ENCODE data around the gene ZNF836. TPM values are rescaled to one million over a fixed set of nuclear protein-coding genes. Genes with fewer than 3 reads are reported as not detected.

Gene ZNF836
- total RNA-seq, 4 donors from 2014 or later, result 5.6 to 17.8 (median 8.7) TPM

DNA sequence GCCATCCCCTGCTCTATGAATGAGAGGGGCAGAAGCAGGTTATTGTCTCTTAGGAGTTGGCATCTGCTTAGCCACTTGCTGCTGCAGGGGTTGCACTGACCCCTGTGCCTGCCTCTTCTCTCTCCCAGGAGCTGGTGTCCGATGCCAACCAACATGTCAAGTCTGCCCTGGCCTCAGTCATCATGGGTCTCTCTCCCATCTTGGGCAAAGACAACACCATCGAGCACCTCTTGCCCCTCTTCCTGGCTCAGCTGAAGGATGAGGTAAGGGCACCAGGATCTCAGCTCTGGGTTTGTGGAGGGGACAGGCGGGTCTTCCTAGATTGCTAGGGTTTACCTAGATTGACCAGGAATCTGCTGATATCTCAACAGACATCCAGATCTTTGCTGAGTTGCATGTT, 45.0 kb upstream of the ZNF836 start:
- no peak overlapping the region for H3K4me3 ChIP-seq
- intact Hi-C loops (cut with DNase I; ENCODE audit: low total_unique reads) (no loop called here), in situ Hi-C loops (cut with MboI; ENCODE audit: low pct_ligation_motif_present in 1 of 4, low pct_unique_long_range_greater_than_20kb in 1 of 4, low sequenced_read_pairs in 3 of 4) (no loop called here)
- no peak overlapping the region for H3K27ac ChIP-seq
- WGBS, 2 donors (ENCODE audit: low coverage in 1 of 2), result 88 to 100% methylated on average over 2 to 3 of the region's 3 CpGs
- TF ChIP-seq EP300 (IDR thresholded peaks at IDR 0.05; ENCODE audit: low read depth), result no peak
- TF ChIP-seq POLR2AphosphoS5 (IDR thresholded peaks at IDR 0.05), result no peak
- TF ChIP-seq, protein P1, sequence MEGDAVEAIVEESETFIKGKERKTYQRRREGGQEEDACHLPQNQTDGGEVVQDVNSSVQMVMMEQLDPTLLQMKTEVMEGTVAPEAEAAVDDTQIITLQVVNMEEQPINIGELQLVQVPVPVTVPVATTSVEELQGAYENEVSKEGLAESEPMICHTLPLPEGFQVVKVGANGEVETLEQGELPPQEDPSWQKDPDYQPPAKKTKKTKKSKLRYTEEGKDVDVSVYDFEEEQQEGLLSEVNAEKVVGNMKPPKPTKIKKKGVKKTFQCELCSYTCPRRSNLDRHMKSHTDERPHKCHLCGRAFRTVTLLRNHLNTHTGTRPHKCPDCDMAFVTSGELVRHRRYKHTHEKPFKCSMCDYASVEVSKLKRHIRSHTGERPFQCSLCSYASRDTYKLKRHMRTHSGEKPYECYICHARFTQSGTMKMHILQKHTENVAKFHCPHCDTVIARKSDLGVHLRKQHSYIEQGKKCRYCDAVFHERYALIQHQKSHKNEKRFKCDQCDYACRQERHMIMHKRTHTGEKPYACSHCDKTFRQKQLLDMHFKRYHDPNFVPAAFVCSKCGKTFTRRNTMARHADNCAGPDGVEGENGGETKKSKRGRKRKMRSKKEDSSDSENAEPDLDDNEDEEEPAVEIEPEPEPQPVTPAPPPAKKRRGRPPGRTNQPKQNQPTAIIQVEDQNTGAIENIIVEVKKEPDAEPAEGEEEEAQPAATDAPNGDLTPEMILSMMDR (IDR thresholded peaks at IDR 0.05), result no peak
- TF ChIP-seq POLR2A (IDR thresholded peaks at IDR 0.05), result no peak
- DNase-seq, result no peak
- no peaks in the 10 kb centered on the region for H3K27me3 ChIP-seq
- no peaks in the 10 kb centered on the region for H3K9me3 ChIP-seq
- H3K4me1 ChIP-seq, result no peaks in the 10 kb centered on the region
- H3K36me3 ChIP-seq, result peaks cover 0 to 99% (median 50%) of the 10 kb centered on the region in 4 donors

DNA sequence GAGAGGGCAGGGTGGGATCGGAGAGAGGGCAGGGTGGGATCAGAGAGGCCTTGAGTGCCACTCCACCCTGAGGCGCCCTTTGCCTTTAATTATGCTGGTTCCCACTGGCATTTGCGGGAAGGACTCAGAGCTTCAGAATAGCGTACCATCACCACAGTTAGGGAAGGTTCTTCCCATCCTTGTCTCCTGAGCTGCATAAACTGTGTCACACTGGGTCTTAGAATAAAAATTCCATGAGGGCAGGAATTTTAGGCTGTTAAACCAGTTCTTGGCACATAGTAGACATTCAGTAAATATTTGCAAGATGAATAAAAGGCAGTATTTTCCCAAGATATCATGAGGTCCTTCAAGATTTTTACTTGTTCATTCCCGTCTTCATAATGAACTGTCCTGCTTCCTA, 42.8 kb upstream of the ZNF836 start:
- 94 to 100% methylated on average over 5 of the region's 5 CpGs for WGBS, 2 donors (ENCODE audit: low coverage in 1 of 2)
- no peak overlapping the region for H3K4me3 ChIP-seq
- H3K27me3 ChIP-seq, result no peaks in the 10 kb centered on the region
- in situ Hi-C loops (cut with MboI; ENCODE audit: low pct_ligation_motif_present in 1 of 4, low pct_unique_long_range_greater_than_20kb in 1 of 4, low sequenced_read_pairs in 3 of 4), result no loop called here
- DNase-seq, result no peak
- H3K9me3 ChIP-seq, result no peaks in the 10 kb centered on the region
- H3K36me3 ChIP-seq, result peaks cover 0 to 86% (median 43%) of the 10 kb centered on the region in 4 donors
- intact Hi-C loops (cut with DNase I; ENCODE audit: low total_unique reads), result no loop called here
- H3K4me1 ChIP-seq, result no peaks in the 10 kb centered on the region
- TF ChIP-seq POLR2A (IDR thresholded peaks at IDR 0.05) (no peak), POLR2AphosphoS5 (IDR thresholded peaks at IDR 0.05) (no peak), EP300 (IDR thresholded peaks at IDR 0.05; ENCODE audit: low read depth) (no peak)
- TF ChIP-seq, protein P1 (IDR thresholded peaks at IDR 0.05), result no peak
- H3K27ac ChIP-seq, result no peak overlapping the region

DNA sequence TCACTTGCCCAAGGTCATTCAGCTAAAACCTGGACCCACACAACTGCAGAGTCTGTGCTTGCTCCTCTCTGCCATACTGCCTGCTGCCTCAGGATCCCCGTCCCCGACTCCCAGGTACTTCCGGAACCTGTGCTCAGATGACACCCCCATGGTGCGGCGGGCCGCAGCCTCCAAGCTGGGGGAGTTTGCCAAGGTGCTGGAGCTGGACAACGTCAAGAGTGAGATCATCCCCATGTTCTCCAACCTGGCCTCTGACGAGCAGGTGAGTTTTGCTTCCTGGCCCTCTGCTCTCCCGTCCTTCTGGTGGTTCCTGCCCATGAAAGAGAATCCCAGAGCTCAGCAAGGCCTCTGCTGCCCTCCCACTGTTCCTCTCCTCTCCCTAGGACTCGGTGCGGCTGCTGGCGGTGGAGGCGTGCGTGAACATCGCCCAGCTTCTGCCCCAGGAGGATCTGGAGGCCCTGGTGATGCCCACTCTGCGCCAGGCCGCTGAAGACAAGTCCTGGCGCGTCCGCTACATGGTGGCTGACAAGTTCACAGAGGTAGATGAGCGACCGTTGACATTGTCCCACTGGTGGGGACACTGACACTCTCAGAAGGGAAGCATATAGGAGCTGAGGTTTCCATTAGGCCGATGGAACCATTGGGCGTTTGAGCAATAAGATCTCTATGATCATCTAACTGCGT, 41.3 kb upstream of the ZNF836 start:
- in situ Hi-C loops (cut with MboI; ENCODE audit: low pct_ligation_motif_present in 1 of 4, low pct_unique_long_range_greater_than_20kb in 1 of 4, low sequenced_read_pairs in 3 of 4) (no loop called here), intact Hi-C loops (cut with DNase I; ENCODE audit: low total_unique reads) (no loop called here)
- peaks cover 0 to 78% (median 37%) of the 10 kb centered on the region in 4 donors for H3K36me3 ChIP-seq

DNA sequence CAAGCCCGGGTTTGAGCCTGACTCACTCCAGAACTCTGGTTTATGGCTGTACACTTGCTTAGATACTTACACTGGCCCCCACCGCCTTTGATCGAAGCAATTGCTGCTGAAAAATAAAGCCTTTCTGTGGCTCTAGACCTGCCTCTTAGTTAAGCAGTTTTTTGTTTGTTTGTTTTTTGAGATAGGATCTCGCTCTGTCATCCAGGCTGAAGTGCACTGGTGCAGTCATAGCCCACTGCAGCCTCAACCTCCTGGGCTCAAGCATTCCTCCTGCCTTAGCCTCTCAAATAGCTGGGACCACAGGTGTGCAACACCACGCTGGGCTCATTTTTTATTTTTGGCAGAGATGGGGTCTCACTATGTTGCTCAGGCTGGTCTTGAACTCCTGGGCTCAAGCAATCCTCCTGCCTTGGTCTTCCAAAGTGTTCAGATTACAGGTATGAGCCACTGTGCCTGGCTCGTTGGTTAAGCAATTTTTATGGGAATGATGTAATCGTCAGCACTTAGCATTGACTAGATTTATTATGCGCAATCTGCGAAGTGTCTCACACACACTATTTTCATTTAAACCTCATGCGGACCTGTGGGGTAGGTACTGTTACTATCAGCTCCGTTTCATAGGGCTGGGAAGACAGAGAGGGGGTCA, 40.6 kb upstream of the ZNF836 start:
- in situ Hi-C loops (cut with MboI; ENCODE audit: low pct_ligation_motif_present in 1 of 4, low pct_unique_long_range_greater_than_20kb in 1 of 4, low sequenced_read_pairs in 3 of 4), result no loop called here
- intact Hi-C loops (cut with DNase I; ENCODE audit: low total_unique reads), result no loop called here
- Histone ChIP-seq H3K27ac (no peak overlapping the region), H3K36me3 (peaks cover 0 to 74% (median 37%) of the 10 kb centered on the region in 4 donors), H3K9me3 (no peaks in the 10 kb centered on the region), H3K4me1 (no peaks in the 10 kb centered on the region), H3K4me3 (no peak overlapping the region), H3K27me3 (no peaks in the 10 kb centered on the region)
- no peak for DNase-seq
- 85 to 97% methylated on average over 10 to 11 of the region's 11 CpGs for WGBS, 2 donors (ENCODE audit: low coverage in 1 of 2)
- TF ChIP-seq EP300 (IDR thresholded peaks at IDR 0.05; ENCODE audit: low read depth) (no peak), POLR2AphosphoS5 (IDR thresholded peaks at IDR 0.05) (no peak), POLR2A (IDR thresholded peaks at IDR 0.05) (no peak)
- TF ChIP-seq, protein P1 (IDR thresholded peaks at IDR 0.05), result no peak

More for the DNA sequence above, 41.3 kb upstream of the ZNF836 start:
- Histone ChIP-seq H3K27me3 (no peaks in the 10 kb centered on the region), H3K27ac (no peak overlapping the region), H3K4me1 (no peaks in the 10 kb centered on the region), H3K4me3 (no peak overlapping the region), H3K9me3 (no peaks in the 10 kb centered on the region)
- DNase-seq, result no peak
- TF ChIP-seq EP300 (IDR thresholded peaks at IDR 0.05; ENCODE audit: low read depth) (no peak), POLR2AphosphoS5 (IDR thresholded peaks at IDR 0.05) (no peak), POLR2A (IDR thresholded peaks at IDR 0.05) (no peak)
- TF ChIP-seq, protein P1 (IDR thresholded peaks at IDR 0.05), result no peak
- WGBS, 2 donors (ENCODE audit: low coverage in 1 of 2), result 96 to 97% methylated on average over 8 to 25 of the region's 25 CpGs

Data from transverse colon (tissue), 4 donors.